Lower leg skin (tissue), 4 donors: ENCODE data around the gene DPYD. TPM values are rescaled to one million over a fixed set of nuclear protein-coding genes. Genes with fewer than 3 reads are reported as not detected.

Experiments
- DNase-seq, 2 donors: peaks; one replicate each; pipeline ENCODE4 v3.0.0-alpha.2; 2019; ENCODE audit warnings: low spot score in 2 of 2
- H3K4me3 ChIP-seq: fragments of 200-600 bp; sonication (generic); 2 replicates; pipeline ENCODE4 v1.5.1; 2017; ENCODE audit warnings: mild to moderate bottlenecking, low read depth; ENCODE audit not compliant: poor library complexity, severe bottlenecking
- CTCF ChIP-seq, 3 donors: fragments of 450-650 bp; IDR thresholded peaks; one replicate each; pipeline ENCODE4 v1.5.1; 2016; ENCODE audit warnings: antibody characterized with exemption in 3 of 3, mild to moderate bottlenecking in 3 of 3, moderate library complexity in 2 of 3
- POLR2A ChIP-seq, 2 donors: fragments of 450-650 bp; IDR thresholded peaks; one replicate each; pipeline ENCODE4 v1.6.1; 2016 to 2017; ENCODE audit warnings: antibody characterized with exemption in 2 of 2, mild to moderate bottlenecking in 1 of 2, moderate library complexity in 1 of 2
- WGBS, 2 donors: methylation state at CpG; one replicate each; pipeline ENCODE4 v1.1.5; 2018; 5-methylcytosine and 5-hydroxymethylcytosine counted together
- intact Hi-C: fragments of 100-400 bp; cut with DNase I; formaldehyde crosslinking; loops from one replicate; pipeline ENCODE4 v1.15.0; 2023; ENCODE audit warnings: low total_unique reads
- total RNA-seq, 4 donors: library from RNA; depleted of rRNA; stranded (reverse); fragments of >200 nt; gene quantifications; one replicate each; pipeline ENCODE4 v1.1.0, GENCODE V29; 2016

DPYD gene
- total RNA-seq, 4 donors from 2014 or later, result 10.6 to 16.1 (median 14.6) TPM

GRCh38 chr1:97647776-97648175 is 273.1 kb downstream of the DPYD start:
- H3K4me3 ChIP-seq, result no peak overlapping the region
- intact Hi-C loops, result no loop called here
- DNase-seq, result no peak
- no peak for TF ChIP-seq POLR2A (IDR thresholded peaks at IDR 0.05)
- no peak for TF ChIP-seq CTCF (IDR thresholded peaks at IDR 0.05)

- TF ChIP-seq CTCF (IDR thresholded peaks at IDR 0.05) (no peak), POLR2A (IDR thresholded peaks at IDR 0.05) (no peak)
- no peak overlapping the region for H3K4me3 ChIP-seq
- WGBS, 2 donors, result 100% methylated on average over 1 of the region's 1 CpG
- intact Hi-C loops, result no loop called here
- DNase-seq, result no peak
Observed at GRCh38 chr1:97646071-97646470, 274.8 kb downstream of the DPYD start.

GRCh38 chr1:97640677-97641076 is 280.2 kb downstream of the DPYD start:
- DNase-seq, result no peak
- H3K4me3 ChIP-seq, result no peak overlapping the region
- intact Hi-C loops, result no loop called here
- TF ChIP-seq POLR2A (IDR thresholded peaks at IDR 0.05) (no peak), CTCF (IDR thresholded peaks at IDR 0.05) (no peak)

GRCh38 chr1:97636941-97637340 is 283.9 kb downstream of the DPYD start:
- intact Hi-C loops, result no loop called here
- no peak for TF ChIP-seq POLR2A (IDR thresholded peaks at IDR 0.05)

GRCh38 chr1:97634758-97635157 is 286.1 kb downstream of the DPYD start:
- intact Hi-C loops, result no loop called here
- 94 to 96% methylated on average over 2 of the region's 2 CpGs for WGBS, 2 donors
- H3K4me3 ChIP-seq, result no peak overlapping the region
- TF ChIP-seq POLR2A (IDR thresholded peaks at IDR 0.05) (no peak), CTCF (IDR thresholded peaks at IDR 0.05) (no peak)
- no peak for DNase-seq

More at GRCh38 chr1:97636941-97637340, 283.9 kb downstream of the DPYD start:
- H3K4me3 ChIP-seq, result no peak overlapping the region
- DNase-seq, result no peak

GRCh38 chr1:97632776-97633175 is 288.1 kb downstream of the DPYD start:
- H3K4me3 ChIP-seq, result no peak overlapping the region
- no peak for TF ChIP-seq CTCF (IDR thresholded peaks at IDR 0.05)
- TF ChIP-seq POLR2A (IDR thresholded peaks at IDR 0.05), result no peak
- WGBS, 2 donors, result 57 to 69% methylated on average over 2 of the region's 2 CpGs
- intact Hi-C loops, result no loop called here
- no peak for DNase-seq
